H9 (cell line): ENCODE results near the gene CAV2. TPM values are rescaled to one million over a fixed set of nuclear protein-coding genes. Genes with fewer than 3 reads are reported as not detected.

Experiments used
- DNase-seq: peaks from one replicate; pipeline ENCODE4 v3.0.0-alpha.2; 2017
- H2AFZ ChIP-seq: one replicate; pipeline ENCODE4 v1.6.1; 2013; ENCODE audit warnings: mild to moderate bottlenecking, low read length, control low read depth, moderate library complexity
- H2AK5ac ChIP-seq: 2 replicates; pipeline ENCODE4 v1.6.1; 2013; ENCODE audit warnings: low read length, control low read depth, mixed read lengths; ENCODE audit not compliant: insufficient read length
- H2BK120ac ChIP-seq: one replicate; pipeline ENCODE4 v1.6.1; 2013; ENCODE audit warnings: low read depth, mild to moderate bottlenecking, low read length, control low read depth, inconsistent platforms; ENCODE audit not compliant: poor library complexity, severe bottlenecking
- H2BK12ac ChIP-seq: 2 replicates; pipeline ENCODE4 v1.6.1; 2013; ENCODE audit warnings: low read length, control low read depth, mixed read lengths, low read depth; ENCODE audit not compliant: insufficient read length
- H2BK15ac ChIP-seq: 2 replicates; pipeline ENCODE4 v1.6.1; 2013; ENCODE audit warnings: low read depth, low read length, control low read depth
- H2BK20ac ChIP-seq: one replicate; pipeline ENCODE4 v1.6.1; 2013; ENCODE audit warnings: low read depth, mild to moderate bottlenecking, low read length, control low read depth, inconsistent platforms; ENCODE audit not compliant: poor library complexity, severe bottlenecking
- H2BK5ac ChIP-seq: 2 replicates; pipeline ENCODE4 v1.6.1; 2013; ENCODE audit warnings: low read length, control low read depth, mixed read lengths; ENCODE audit not compliant: insufficient read length
- H3K14ac ChIP-seq: 2 replicates; pipeline ENCODE4 v1.6.1; 2013; ENCODE audit warnings: low read length, control low read depth; ENCODE audit not compliant: insufficient read depth
- H3K18ac ChIP-seq: 2 replicates; pipeline ENCODE4 v1.6.1; 2013; ENCODE audit warnings: low read depth, mild to moderate bottlenecking, mixed read lengths, low read length, control low read depth; ENCODE audit not compliant: insufficient read length
- H3K23ac ChIP-seq: 2 replicates; pipeline ENCODE4 v1.6.1; 2013; ENCODE audit warnings: low read length, control low read depth, mixed read lengths, low read depth; ENCODE audit not compliant: insufficient read length
- H3K23me2 ChIP-seq: 2 replicates; pipeline ENCODE4 v1.6.1; 2013; ENCODE audit warnings: low read depth, mild to moderate bottlenecking, mixed read lengths, low read length, control low read depth; ENCODE audit not compliant: insufficient read length, poor library complexity, severe bottlenecking
- H3K27ac ChIP-seq: 2 replicates; pipeline ENCODE4 v1.5.1; 2013; ENCODE audit warnings: low read length, control low read depth, mixed read lengths, low read depth; ENCODE audit not compliant: insufficient read length
- H3K27me3 ChIP-seq: 2 replicates; pipeline ENCODE4 v1.6.1; 2013; ENCODE audit warnings: low read length, control low read depth, inconsistent platforms; ENCODE audit not compliant: insufficient read depth
- H3K4ac ChIP-seq: 2 replicates; pipeline ENCODE4 v1.6.1; 2013; ENCODE audit warnings: low read depth, mild to moderate bottlenecking, control low read depth, inconsistent platforms, low read length, moderate library complexity
- H3K4me1 ChIP-seq: 2 replicates; pipeline ENCODE4 v1.6.1; 2013; ENCODE audit warnings: low read length, control low read depth, inconsistent platforms; ENCODE audit not compliant: insufficient read depth
- H3K4me2 ChIP-seq: 2 replicates; pipeline ENCODE4 v1.6.1; 2013; ENCODE audit warnings: low read length, control low read depth, mixed read lengths; ENCODE audit not compliant: insufficient read length, insufficient read depth
- H3K56ac ChIP-seq: 2 replicates; pipeline ENCODE4 v1.6.1; 2013; ENCODE audit warnings: low read depth, mild to moderate bottlenecking, mixed read lengths, low read length, control low read depth; ENCODE audit not compliant: insufficient read length
- H3K79me1 ChIP-seq: 2 replicates; pipeline ENCODE4 v1.6.1; 2013; ENCODE audit warnings: low read depth, mild to moderate bottlenecking, moderate library complexity, low read length, control low read depth, inconsistent platforms; ENCODE audit not compliant: insufficient read depth, poor library complexity, severe bottlenecking
- H3K79me2 ChIP-seq: 2 replicates; pipeline ENCODE4 v1.6.1; 2013; ENCODE audit warnings: low read length, control low read depth, inconsistent platforms; ENCODE audit not compliant: insufficient read depth
- H3K9ac ChIP-seq: 2 replicates; pipeline ENCODE4 v1.6.1; 2013; ENCODE audit warnings: low read length, control low read depth, mixed read lengths; ENCODE audit not compliant: insufficient read length; ENCODE audit errors: extremely low read depth
- H3K9me3 ChIP-seq: one replicate; pipeline ENCODE4 v1.6.1; 2013; ENCODE audit warnings: low read depth, low read length, inconsistent platforms; ENCODE audit not compliant: control insufficient read depth
- H3T11ph ChIP-seq: one replicate; pipeline ENCODE4 v1.6.1; 2013; ENCODE audit warnings: mild to moderate bottlenecking, low read length, control low read depth, inconsistent platforms
- H4K20me1 ChIP-seq: one replicate; pipeline ENCODE4 v1.6.1; 2013; ENCODE audit not compliant: control insufficient read depth, insufficient read length, insufficient read depth
- H4K5ac ChIP-seq: 2 replicates; pipeline ENCODE4 v1.6.1; 2013; ENCODE audit warnings: low read depth, mild to moderate bottlenecking, mixed read lengths, low read length, control low read depth; ENCODE audit not compliant: insufficient read length
- H4K8ac ChIP-seq: replicated peaks from 2 replicates; pipeline ENCODE4 v1.6.1; 2013; ENCODE audit warnings: low read length, control low read depth, mixed read lengths, low read depth; ENCODE audit not compliant: insufficient read length
- H4K91ac ChIP-seq: 2 replicates; pipeline ENCODE4 v1.6.1; 2013; ENCODE audit warnings: low read depth, mild to moderate bottlenecking, moderate library complexity, mixed read lengths, low read length, control low read depth; ENCODE audit not compliant: insufficient read length
- H3K27ac Mint-ChIP-seq, 3 experiments: 2 replicates in 2 of 3; 3 replicates in 1 of 3; pipeline ENCODE4 v1.8.0; 2020 to 2021; ENCODE audit warnings: mixed read lengths in 3 of 3, mild to moderate bottlenecking in 1 of 3, moderate library complexity in 1 of 3
- H3K27me3 Mint-ChIP-seq: 2 replicates; pipeline ENCODE4 v1.8.0; 2021; ENCODE audit warnings: low read depth, mild to moderate bottlenecking, moderate library complexity, mixed read lengths
- H3K36me3 Mint-ChIP-seq, 3 experiments: 2 replicates in 2 of 3; 3 replicates in 1 of 3; pipeline ENCODE4 v1.8.0; 2020 to 2021; ENCODE audit warnings: low read depth in 3 of 3, mixed read lengths in 3 of 3; ENCODE audit not compliant: insufficient read depth in 1 of 3
- H3K4me1 Mint-ChIP-seq, 2 experiments: 2 replicates each; pipeline ENCODE4 v1.8.0; 2020; ENCODE audit warnings: mixed read lengths in 2 of 2
- H3K4me3 Mint-ChIP-seq, 2 experiments: 2 replicates in 1 of 2; 3 replicates in 1 of 2; pipeline ENCODE4 v1.8.0; 2020 to 2021; ENCODE audit warnings: mild to moderate bottlenecking in 2 of 2, mixed read lengths in 2 of 2, moderate library complexity in 1 of 2
- H3K9me3 Mint-ChIP-seq, 2 experiments: 2 replicates in 1 of 2; 3 replicates in 1 of 2; pipeline ENCODE4 v1.8.0; 2020; ENCODE audit warnings: mild to moderate bottlenecking in 2 of 2, mixed read lengths in 2 of 2, moderate library complexity in 1 of 2
- total RNA-seq: library from RNA; stranded (reverse); gene quantifications from 2 replicates; pipeline ENCODE4 v1.2.1, GENCODE V29; 2021
- TF ChIP-seq, protein P1 (sequence below): fragments of 200-600 bp; sonication (generic); conservative IDR thresholded peaks from 3 replicates; pipeline ENCODE4 v1.8.0; 2021; ENCODE audit warnings: antibody characterized with exemption, mild to moderate bottlenecking

The CAV2 gene
- total RNA-seq, 1 experiment from 2014 or later = 3.7 TPM

DNA sequence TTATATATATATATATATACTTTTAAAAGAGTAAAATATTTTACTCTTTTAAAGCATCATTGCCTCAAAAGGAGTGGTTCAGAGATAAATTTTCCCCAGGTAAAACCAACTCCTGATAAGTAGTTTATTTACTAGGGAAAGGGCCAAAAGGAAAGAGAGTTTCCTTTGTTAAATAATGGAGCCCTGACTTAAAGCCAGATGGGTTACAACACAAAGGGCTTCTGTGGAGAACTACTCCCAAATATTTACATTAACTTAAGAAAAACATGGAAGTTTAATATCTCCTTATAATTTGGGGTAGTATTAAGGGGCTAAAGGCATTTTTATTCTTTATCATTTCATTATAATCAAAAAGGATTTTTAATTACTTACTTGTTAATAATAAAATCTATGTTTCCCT, 16.8 kb downstream of the CAV2 start:
- Histone ChIP-seq H2BK5ac (no peak overlapping the region), H3K27ac (no peak overlapping the region), H4K20me1 (no peaks in the 10 kb centered on the region), H4K91ac (no peak overlapping the region), H3K9me3 (no peaks in the 10 kb centered on the region), H3K18ac (no peak overlapping the region), H3K79me2 (no peaks in the 10 kb centered on the region), H2BK20ac (no peak overlapping the region), H3T11ph (no peak overlapping the region), H3K4me2 (no peak overlapping the region), H3K14ac (no peak overlapping the region), H2AK5ac (no peak overlapping the region), H2BK120ac (no peak overlapping the region), H3K23ac (no peak overlapping the region), H4K8ac (no peak overlapping the region), H3K4ac (no peak overlapping the region), H2AFZ (no peak overlapping the region), H3K27me3 (no peaks in the 10 kb centered on the region), H2BK15ac (no peak overlapping the region), H3K4me1 (peaks cover 3% of the 10 kb centered on the region; the same call in 1 of the 2 replicates), H3K56ac (no peak overlapping the region), H4K5ac (no peak overlapping the region), H3K23me2 (no peaks in the 10 kb centered on the region), H2BK12ac (no peak overlapping the region), H3K79me1 (no peaks in the 10 kb centered on the region), H3K9ac (no peak overlapping the region)
- Mint-ChIP-seq H3K4me1 (peaks cover 14 to 23% of the 10 kb centered on the region in 2 experiments), H3K36me3 (no peaks in the 10 kb centered on the region), H3K27ac (no peak overlapping the region), H3K9me3 (no peaks in the 10 kb centered on the region), H3K27me3 (no peaks in the 10 kb centered on the region), H3K4me3 (no peak overlapping the region)
- no peak for DNase-seq
- TF ChIP-seq, protein P1, sequence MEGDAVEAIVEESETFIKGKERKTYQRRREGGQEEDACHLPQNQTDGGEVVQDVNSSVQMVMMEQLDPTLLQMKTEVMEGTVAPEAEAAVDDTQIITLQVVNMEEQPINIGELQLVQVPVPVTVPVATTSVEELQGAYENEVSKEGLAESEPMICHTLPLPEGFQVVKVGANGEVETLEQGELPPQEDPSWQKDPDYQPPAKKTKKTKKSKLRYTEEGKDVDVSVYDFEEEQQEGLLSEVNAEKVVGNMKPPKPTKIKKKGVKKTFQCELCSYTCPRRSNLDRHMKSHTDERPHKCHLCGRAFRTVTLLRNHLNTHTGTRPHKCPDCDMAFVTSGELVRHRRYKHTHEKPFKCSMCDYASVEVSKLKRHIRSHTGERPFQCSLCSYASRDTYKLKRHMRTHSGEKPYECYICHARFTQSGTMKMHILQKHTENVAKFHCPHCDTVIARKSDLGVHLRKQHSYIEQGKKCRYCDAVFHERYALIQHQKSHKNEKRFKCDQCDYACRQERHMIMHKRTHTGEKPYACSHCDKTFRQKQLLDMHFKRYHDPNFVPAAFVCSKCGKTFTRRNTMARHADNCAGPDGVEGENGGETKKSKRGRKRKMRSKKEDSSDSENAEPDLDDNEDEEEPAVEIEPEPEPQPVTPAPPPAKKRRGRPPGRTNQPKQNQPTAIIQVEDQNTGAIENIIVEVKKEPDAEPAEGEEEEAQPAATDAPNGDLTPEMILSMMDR = no peak
